IMR-90 (cell line): Measurements from ENCODE around the gene CD3E. TPM values are rescaled to one million over a fixed set of nuclear protein-coding genes. Genes with fewer than 3 reads are reported as not detected.

Experiments used
- ATAC-seq: fragments of 200-7000 bp; cut with Tn5 transposase; 2 replicates; pipeline ENCODE4 v1.9.1; 2020; ENCODE audit warnings: low read depth, mild to moderate bottlenecking, moderate library complexity
- BruUV-seq: library from RNA; stranded (reverse); fragments of 400-500 nt; replicated peaks from 2 replicates; lab custom pipeline; 2021; lab: Mats Ljungman, UMichigan
- CTCF ChIA-PET: fragments of 300-600 bp; formaldehyde crosslinking; extraction: SDS; loops from one replicate; lab custom pipeline; 2021; ENCODE audit warnings: antibody characterized with exemption; lab: Yijun Ruan, JAX
- POLR2A ChIA-PET: fragments of 300-600 bp; sonication (Branson Sonifier 250); formaldehyde crosslinking; loops from one replicate; lab custom pipeline; 2022; ENCODE audit warnings: antibody characterized with exemption; ENCODE audit not compliant: unreplicated experiment; lab: Charles Lee
- DNase-seq: peaks from one replicate; pipeline ENCODE4 v3.0.0; 2013
- H2AFZ ChIP-seq: replicated peaks from 2 replicates; pipeline ENCODE3; 2013; ENCODE audit warnings: low read length, mild to moderate bottlenecking; ENCODE audit not compliant: poor library complexity
- H2AK5ac ChIP-seq: 2 replicates; pipeline ENCODE4 v1.6.1; 2013; ENCODE audit warnings: low read depth, low read length, inconsistent platforms
- H2AK9ac ChIP-seq: replicated peaks from 2 replicates; pipeline ENCODE3; 2013; ENCODE audit warnings: mild to moderate bottlenecking, low read depth, low read length, moderate library complexity; ENCODE audit not compliant: poor library complexity
- H2BK120ac ChIP-seq: 2 replicates; pipeline ENCODE4 v1.6.1; 2013; ENCODE audit warnings: low read depth, low read length, inconsistent platforms
- H2BK15ac ChIP-seq: 3 replicates; pipeline ENCODE4 v1.6.1; 2013; ENCODE audit warnings: low read depth, low read length, inconsistent platforms
- H2BK20ac ChIP-seq: 2 replicates; pipeline ENCODE4 v1.6.1; 2013; ENCODE audit warnings: low read depth, mild to moderate bottlenecking, inconsistent platforms, low read length, moderate library complexity
- H2BK5ac ChIP-seq: 2 replicates; pipeline ENCODE4 v1.6.1; 2013; ENCODE audit warnings: mild to moderate bottlenecking, low read depth, low read length, inconsistent platforms; ENCODE audit not compliant: poor library complexity, severe bottlenecking
- H3K14ac ChIP-seq: replicated peaks from 2 replicates; pipeline ENCODE4 v1.6.1; 2013; ENCODE audit warnings: low read depth, low read length, inconsistent platforms
- H3K18ac ChIP-seq: 2 replicates; pipeline ENCODE4 v1.6.1; 2013; ENCODE audit warnings: low read depth, low read length, control low read depth
- H3K23ac ChIP-seq: 2 replicates; pipeline ENCODE4 v1.6.1; 2013; ENCODE audit warnings: low read depth, low read length, inconsistent platforms
- H3K27ac ChIP-seq: 2 replicates; pipeline ENCODE4 v1.5.1; 2013; ENCODE audit warnings: mild to moderate bottlenecking, control low read depth, low read length; ENCODE audit not compliant: insufficient read depth
- H3K27me3 ChIP-seq: 2 replicates; pipeline ENCODE4 v1.6.1; 2013; ENCODE audit warnings: low read length; ENCODE audit not compliant: control insufficient read depth, insufficient read depth
- H3K36me3 ChIP-seq: 2 replicates; pipeline ENCODE4 v1.6.1; 2013; ENCODE audit warnings: low read length, mixed read lengths; ENCODE audit not compliant: control insufficient read depth, insufficient read depth
- H3K4ac ChIP-seq: 2 replicates; pipeline ENCODE4 v1.6.1; 2013; ENCODE audit warnings: low read depth, low read length, inconsistent platforms
- H3K4me1 ChIP-seq: 2 replicates; pipeline ENCODE4 v1.6.1; 2013; ENCODE audit warnings: low read length, mixed read lengths; ENCODE audit not compliant: control insufficient read depth, insufficient read depth
- H3K4me2 ChIP-seq: 2 replicates; pipeline ENCODE4 v1.6.1; 2013; ENCODE audit warnings: low read depth, mild to moderate bottlenecking, control low read depth, low read length, moderate library complexity
- H3K4me3 ChIP-seq: 2 replicates; pipeline ENCODE4 v1.5.1; 2013; ENCODE audit warnings: low read depth, mild to moderate bottlenecking, control low read depth, low read length, moderate library complexity; ENCODE audit not compliant: insufficient read depth
- H3K56ac ChIP-seq: 2 replicates; pipeline ENCODE4 v1.6.1; 2013; ENCODE audit warnings: low read length, inconsistent platforms; ENCODE audit not compliant: insufficient read depth; ENCODE audit errors: extremely low read depth
- H3K79me1 ChIP-seq, 2 experiments: 2 replicates each; pipeline ENCODE4 v1.6.1; 2013; ENCODE audit warnings: low read length in 2 of 2, inconsistent platforms in 1 of 2, low read depth in 1 of 2
- H3K9ac ChIP-seq: 2 replicates; pipeline ENCODE4 v1.6.1; 2013; ENCODE audit warnings: low read depth, low read length, control low read depth
- H3K9me1 ChIP-seq: 2 replicates; pipeline ENCODE4 v1.6.1; 2013; ENCODE audit warnings: low read length, inconsistent platforms; ENCODE audit not compliant: insufficient read depth
- H3K9me3 ChIP-seq: 2 replicates; pipeline ENCODE4 v1.6.1; 2013; ENCODE audit warnings: low read length; ENCODE audit not compliant: control insufficient read depth, insufficient read depth
- H4K20me1 ChIP-seq: 2 replicates; pipeline ENCODE4 v1.6.1; 2013; ENCODE audit warnings: low read length, inconsistent platforms; ENCODE audit not compliant: insufficient read depth
- H4K5ac ChIP-seq: 2 replicates; pipeline ENCODE4 v1.6.1; 2013; ENCODE audit warnings: mild to moderate bottlenecking, low read depth, low read length, control low read depth
- H4K8ac ChIP-seq, 2 experiments: 2 replicates each; pipeline ENCODE4 v1.6.1; 2013; ENCODE audit warnings: low read depth in 2 of 2, low read length in 2 of 2, control low read depth in 1 of 2, inconsistent platforms in 1 of 2
- H4K91ac ChIP-seq: 2 replicates; pipeline ENCODE4 v1.6.1; 2013; ENCODE audit warnings: low read depth, low read length, inconsistent platforms; ENCODE audit not compliant: insufficient read depth
- BHLHE40 ChIP-seq: fragments of 150-350 bp; IDR thresholded peaks from 2 replicates; pipeline ENCODE4 v1.6.1; 2016; ENCODE audit warnings: mild to moderate bottlenecking, low read depth, low read length
- CHD1 ChIP-seq: IDR thresholded peaks from 2 replicates; pipeline ENCODE4 v1.6.1; 2012; ENCODE audit warnings: low read depth, low read length, improper control_type of control experiment
- FOS ChIP-seq: fragments of 150-350 bp; IDR thresholded peaks from 2 replicates; pipeline ENCODE4 v1.6.1; 2016; ENCODE audit warnings: low read depth, low read length
- MAFK ChIP-seq: IDR thresholded peaks from 2 replicates; pipeline ENCODE4 v1.6.1; 2012; ENCODE audit warnings: low read depth, low read length, improper control_type of control experiment
- MAZ ChIP-seq: IDR thresholded peaks from 2 replicates; pipeline ENCODE4 v1.6.1; 2012; ENCODE audit warnings: low read depth, mild to moderate bottlenecking, low read length, improper control_type of control experiment, moderate library complexity, borderline replicate concordance
- MXI1 ChIP-seq: IDR thresholded peaks from 2 replicates; pipeline ENCODE4 v1.6.1; 2012; ENCODE audit warnings: low read depth, mild to moderate bottlenecking, low read length, moderate library complexity, borderline replicate concordance
- POLR2A ChIP-seq: IDR thresholded peaks from 2 replicates; pipeline ENCODE4 v1.6.1; 2012; ENCODE audit warnings: mild to moderate bottlenecking, low read depth, low read length
- RAD21 ChIP-seq: IDR thresholded peaks from 2 replicates; pipeline ENCODE4 v1.6.1; 2012; ENCODE audit warnings: low read length, improper control_type of control experiment
- RCOR1 ChIP-seq: IDR thresholded peaks from 2 replicates; pipeline ENCODE4 v1.6.1; 2012; ENCODE audit warnings: mild to moderate bottlenecking, low read length, improper control_type of control experiment; ENCODE audit not compliant: insufficient replicate concordance
- WGBS, 2 experiments: methylation state at CpG; one replicate each; pipeline versions ENCODE4 v1.1.5 to v1.1.7; 2013; ENCODE audit warnings: missing lambda C conversion rate in 2 of 2; ENCODE audit not compliant: insufficient read length in 1 of 2; ENCODE audit errors: extremely low coverage in 2 of 2; 5-methylcytosine and 5-hydroxymethylcytosine counted together
- dilution Hi-C: fragments of 300-500 bp; cut with HindIII; formaldehyde crosslinking; loops from one replicate; pipeline ENCODE4 v1.14.3; 2018; ENCODE audit warnings: low sequenced_read_pairs; ENCODE audit not compliant: unreplicated experiment
- in situ Hi-C: fragments of 300-500 bp; cut with MboI; formaldehyde crosslinking; loops from 3 replicates; pipeline ENCODE4 v1.14.3; 2019; ENCODE audit warnings: low sequenced_read_pairs, inconsistent platforms, mixed read lengths
- intact Hi-C: fragments of 100-400 bp; cut with micrococcal nuclease; formaldehyde crosslinking; loops from 2 replicates; pipeline ENCODE4 v1.10.0; 2022
- polyA plus RNA-seq, 3 experiments: library from polyadenylated mRNA; depleted of rRNA; stranded (reverse); fragments of >200 nt; gene quantifications; 2 replicates each; pipeline ENCODE4 v1.2.3, GENCODE V29; 2012; ENCODE audit warnings: low replicate concordance in 1 of 3
- total RNA-seq: library from RNA; depleted of rRNA; stranded (reverse); fragments of >200 nt; gene quantifications from 2 replicates; pipeline ENCODE4 v1.2.3, GENCODE V29; 2012
- TF ChIP-seq, protein P1 (sequence below): fragments of 150-350 bp; IDR thresholded peaks from 2 replicates; pipeline ENCODE4 v1.6.1; 2016; ENCODE audit warnings: low read depth, mild to moderate bottlenecking, low read length, moderate library complexity, borderline replicate concordance
- TF ChIP-seq, protein P2 (sequence below): conservative IDR thresholded peaks from 2 replicates; pipeline ENCODE4 v1.5.1; 2012; ENCODE audit warnings: mild to moderate bottlenecking, low read depth, low read length, improper control_type of control experiment

The CD3E gene
- total and polyA plus RNA-seq, 2 of the 4 experiments (the other 2 are of a cell fraction): not detected

DNA sequence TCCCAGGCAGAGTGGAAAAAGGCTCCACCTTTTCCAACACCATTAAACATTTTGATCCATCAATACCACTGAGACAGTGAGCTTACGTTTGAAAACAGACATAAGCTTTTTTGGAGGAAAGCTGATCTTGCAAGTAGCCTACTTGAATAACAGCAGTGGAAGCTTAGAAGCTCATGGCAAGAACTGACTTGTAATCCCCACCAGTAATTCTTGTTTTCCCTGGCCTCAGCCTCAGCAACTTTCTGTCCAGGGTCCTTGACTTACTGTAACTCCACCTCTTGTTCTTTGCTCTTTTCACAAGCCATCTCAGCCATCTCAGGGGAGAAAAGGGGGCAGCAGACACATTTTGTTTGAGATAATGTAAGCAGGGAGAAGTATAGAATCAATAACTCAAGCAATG, 28.1 kb upstream of the CD3E start:
- H3K4me2 ChIP-seq: no peak overlapping the region
- H2BK20ac ChIP-seq: no peak overlapping the region
- no peaks in the 10 kb centered on the region for H3K9me1 ChIP-seq
- POLR2A ChIA-PET: no interaction called here
- H3K4me3 ChIP-seq: no peak overlapping the region
- DNase-seq (no peak), ATAC-seq (no peak)
- H3K14ac ChIP-seq: no peak overlapping the region
- CTCF ChIA-PET: no interaction called here
- no peak overlapping the region for H3K27ac ChIP-seq
- no peak overlapping the region for H3K4ac ChIP-seq
- no peak overlapping the region for H2AK9ac ChIP-seq
- H2BK120ac ChIP-seq: no peak overlapping the region
- dilution Hi-C loops (no loop called here), intact Hi-C loops (no loop called here), in situ Hi-C loops (no loop called here)
- H3K9me3 ChIP-seq: no peaks in the 10 kb centered on the region
- no peak overlapping the region for H4K5ac ChIP-seq
- no peak overlapping the region for H3K56ac ChIP-seq
- H3K18ac ChIP-seq: no peak overlapping the region
- no peaks in the 10 kb centered on the region for H3K4me1 ChIP-seq
- H3K9ac ChIP-seq: no peak overlapping the region
- H2AK5ac ChIP-seq: no peak overlapping the region
- H2BK15ac ChIP-seq: no peak overlapping the region
- TF ChIP-seq CHD1 (no peak), MAFK (no peak), FOS (no peak), RCOR1 (no peak), POLR2A (no peak), MXI1 (no peak), BHLHE40 (no peak), RAD21 (no peak), MAZ (no peak)
- TF ChIP-seq, protein P1, sequence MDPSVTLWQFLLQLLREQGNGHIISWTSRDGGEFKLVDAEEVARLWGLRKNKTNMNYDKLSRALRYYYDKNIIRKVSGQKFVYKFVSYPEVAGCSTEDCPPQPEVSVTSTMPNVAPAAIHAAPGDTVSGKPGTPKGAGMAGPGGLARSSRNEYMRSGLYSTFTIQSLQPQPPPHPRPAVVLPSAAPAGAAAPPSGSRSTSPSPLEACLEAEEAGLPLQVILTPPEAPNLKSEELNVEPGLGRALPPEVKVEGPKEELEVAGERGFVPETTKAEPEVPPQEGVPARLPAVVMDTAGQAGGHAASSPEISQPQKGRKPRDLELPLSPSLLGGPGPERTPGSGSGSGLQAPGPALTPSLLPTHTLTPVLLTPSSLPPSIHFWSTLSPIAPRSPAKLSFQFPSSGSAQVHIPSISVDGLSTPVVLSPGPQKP: no peak
- TF ChIP-seq, protein P2, sequence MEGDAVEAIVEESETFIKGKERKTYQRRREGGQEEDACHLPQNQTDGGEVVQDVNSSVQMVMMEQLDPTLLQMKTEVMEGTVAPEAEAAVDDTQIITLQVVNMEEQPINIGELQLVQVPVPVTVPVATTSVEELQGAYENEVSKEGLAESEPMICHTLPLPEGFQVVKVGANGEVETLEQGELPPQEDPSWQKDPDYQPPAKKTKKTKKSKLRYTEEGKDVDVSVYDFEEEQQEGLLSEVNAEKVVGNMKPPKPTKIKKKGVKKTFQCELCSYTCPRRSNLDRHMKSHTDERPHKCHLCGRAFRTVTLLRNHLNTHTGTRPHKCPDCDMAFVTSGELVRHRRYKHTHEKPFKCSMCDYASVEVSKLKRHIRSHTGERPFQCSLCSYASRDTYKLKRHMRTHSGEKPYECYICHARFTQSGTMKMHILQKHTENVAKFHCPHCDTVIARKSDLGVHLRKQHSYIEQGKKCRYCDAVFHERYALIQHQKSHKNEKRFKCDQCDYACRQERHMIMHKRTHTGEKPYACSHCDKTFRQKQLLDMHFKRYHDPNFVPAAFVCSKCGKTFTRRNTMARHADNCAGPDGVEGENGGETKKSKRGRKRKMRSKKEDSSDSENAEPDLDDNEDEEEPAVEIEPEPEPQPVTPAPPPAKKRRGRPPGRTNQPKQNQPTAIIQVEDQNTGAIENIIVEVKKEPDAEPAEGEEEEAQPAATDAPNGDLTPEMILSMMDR: no peak
- H3K36me3 ChIP-seq: no peaks in the 10 kb centered on the region
- H2BK5ac ChIP-seq: no peak overlapping the region
- BruUV-seq: no TSS peak
- no peak overlapping the region for H4K8ac ChIP-seq
- H3K23ac ChIP-seq: no peak overlapping the region
- H3K79me1 ChIP-seq: no peaks in the 10 kb centered on the region
- H4K91ac ChIP-seq: no peak overlapping the region
- WGBS, 2 experiments: no CpG with 5 or more reads among the region's 1 CpG
- no peak overlapping the region for H2AFZ ChIP-seq
- no peaks in the 10 kb centered on the region for H3K27me3 ChIP-seq
- no peaks in the 10 kb centered on the region for H4K20me1 ChIP-seq
